SU-DHL-6 (cell line): ENCODE results near the gene NTN3.
"Not testable (repeated sequence)": the region's sequence is repeated elsewhere in the genome, so short reads cannot be mapped to it uniquely, and the experiment has no call there.

Experiments
- H2AFZ ChIP-seq: fragments of 200-600 bp; sonication (generic); 2 replicates; pipeline ENCODE4 v1.6.1; 2014; ENCODE audit warnings: low read depth, mild to moderate bottlenecking, moderate library complexity, mixed read lengths, antibody characterized with exemption, low read length; ENCODE audit not compliant: severe bottlenecking
- H3F3A ChIP-seq: fragments of 200-600 bp; shearing (Covaris generic); 2 replicates; pipeline ENCODE4 v1.6.0; 2016; ENCODE audit warnings: antibody characterized with exemption, mild to moderate bottlenecking; ENCODE audit not compliant: insufficient read depth
- H3K27ac ChIP-seq: fragments of 200-600 bp; sonication (generic); 2 replicates; pipeline ENCODE4 v1.5.1; 2016; ENCODE audit warnings: low read depth, mild to moderate bottlenecking, low read length, moderate library complexity, mixed read lengths
- H3K27me3 ChIP-seq: fragments of 200-600 bp; sonication (generic), shearing (Covaris generic); 2 replicates; pipeline ENCODE4 v1.6.0; 2014; ENCODE audit warnings: mild to moderate bottlenecking, low read length
- H3K36me3 ChIP-seq: fragments of 200-600 bp; sonication (generic); 2 replicates; pipeline ENCODE4 v1.6.1; 2014; ENCODE audit warnings: mild to moderate bottlenecking, low read length, mixed read lengths
- H3K4me2 ChIP-seq: fragments of 300-600, 200-600 bp; shearing (Covaris generic), sonication (generic); 2 replicates; pipeline ENCODE4 v1.6.0; 2014; ENCODE audit warnings: low read length, low read depth, mild to moderate bottlenecking; ENCODE audit not compliant: poor library complexity, severe bottlenecking
- H3K4me3 ChIP-seq: fragments of 200-600 bp; sonication (generic); 2 replicates; pipeline ENCODE4 v1.5.1; 2014; ENCODE audit warnings: antibody characterized with exemption, low read length, mild to moderate bottlenecking, mixed read lengths; ENCODE audit not compliant: insufficient read depth, poor library complexity, severe bottlenecking
- H3K79me2 ChIP-seq: fragments of 200-600 bp; sonication (generic); 2 replicates; pipeline ENCODE4 v1.6.1; 2014; ENCODE audit warnings: mild to moderate bottlenecking, low read length, moderate library complexity; ENCODE audit not compliant: insufficient read depth
- H3K9ac ChIP-seq: fragments of 200-600 bp; sonication (generic); 2 replicates; pipeline ENCODE4 v1.7.0; 2014; ENCODE audit warnings: mild to moderate bottlenecking, low read length
- H3K9me2 ChIP-seq: fragments of 200-600 bp; sonication (generic); replicated peaks from 2 replicates; pipeline ENCODE4 v1.6.1; 2014; ENCODE audit warnings: low read length; ENCODE audit not compliant: insufficient read depth
- H3K9me3 ChIP-seq: fragments of 200-600 bp; sonication (generic); 2 replicates; pipeline ENCODE4 v1.6.1; 2014; ENCODE audit warnings: low read length, mixed read lengths; ENCODE audit not compliant: insufficient read depth
- H4K20me1 ChIP-seq: fragments of 200-600 bp; sonication (generic); 2 replicates; pipeline ENCODE4 v1.6.1; 2014; ENCODE audit warnings: low read depth, mild to moderate bottlenecking, antibody characterized with exemption, low read length, moderate library complexity, mixed read lengths
- EZH2phosphoT487 ChIP-seq: fragments of 200-600 bp; sonication (generic), shearing (Covaris generic); conservative IDR thresholded peaks from 2 replicates; pipeline ENCODE4 v1.6.1; 2018; ENCODE audit warnings: mild to moderate bottlenecking, antibody characterized with exemption, low read length, moderate library complexity, mixed read lengths
- TF ChIP-seq, protein P1 (sequence below): fragments of 200-600 bp; sonication (generic); IDR thresholded peaks from one replicate; pipeline ENCODE4 v1.5.1; 2017; ENCODE audit warnings: antibody characterized with exemption, mild to moderate bottlenecking, low read length, moderate library complexity; ENCODE audit not compliant: insufficient read depth, poor library complexity, severe bottlenecking

NTN3 gene

DNA sequence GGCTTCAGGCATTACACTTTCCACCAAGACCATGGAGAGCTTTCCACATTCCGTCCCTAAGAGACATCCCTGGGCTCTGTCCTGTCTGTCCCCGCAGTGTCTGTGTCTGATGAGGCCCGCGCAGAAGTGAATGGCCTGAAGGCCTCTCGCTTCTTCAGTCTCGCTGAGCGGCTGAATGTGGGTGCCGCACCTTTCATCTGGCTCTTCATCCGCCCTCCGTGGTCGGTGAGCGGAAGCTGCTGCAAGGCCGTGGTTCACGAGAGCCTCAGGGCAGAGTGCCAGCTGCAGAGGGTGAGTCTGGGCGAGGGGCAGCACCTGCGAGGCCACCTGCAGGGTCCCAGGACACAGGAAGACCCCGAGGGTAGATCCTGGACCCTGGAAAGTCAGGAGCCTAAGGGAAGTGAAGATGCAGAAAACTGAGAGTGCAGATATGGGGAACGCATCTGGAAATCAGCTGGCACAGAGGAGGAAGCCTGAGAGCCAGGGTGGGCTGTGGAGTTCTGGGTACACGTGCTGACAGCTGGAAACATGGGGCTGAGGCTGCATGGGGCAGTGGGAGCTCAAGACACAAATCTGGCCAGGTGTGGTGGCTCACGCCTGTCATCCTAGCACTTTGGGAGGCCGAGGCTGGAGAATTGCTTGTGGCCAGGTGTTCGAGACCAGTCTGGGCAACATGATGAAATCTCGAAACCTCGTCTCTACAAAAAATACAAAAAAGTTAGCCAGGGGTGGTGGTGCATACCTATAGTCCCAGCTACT is 33.9 kb upstream of the NTN3 start:
- Histone ChIP-seq H4K20me1 (no peaks in the 10 kb centered on the region), H3K79me2 (peaks cover 14% of the 10 kb centered on the region; the same call in 1 of the 2 replicates), H3K36me3 (peaks cover 24% of the 10 kb centered on the region), H3K9ac (no peak overlapping the region), H3K27me3 (no peaks in the 10 kb centered on the region), H3K9me3 (no peaks in the 10 kb centered on the region), H2AFZ (no peak overlapping the region), H3K27ac (no peak overlapping the region), H3K4me2 (no peak overlapping the region), H3K9me2 (no peaks in the 10 kb centered on the region), H3K4me3 (no peak overlapping the region), H3F3A (0 out of 2 replicates have a peak, but pooled peaks cover 6% of the 10 kb centered on the region)
- no peak for TF ChIP-seq EZH2phosphoT487
- TF ChIP-seq, protein P1, sequence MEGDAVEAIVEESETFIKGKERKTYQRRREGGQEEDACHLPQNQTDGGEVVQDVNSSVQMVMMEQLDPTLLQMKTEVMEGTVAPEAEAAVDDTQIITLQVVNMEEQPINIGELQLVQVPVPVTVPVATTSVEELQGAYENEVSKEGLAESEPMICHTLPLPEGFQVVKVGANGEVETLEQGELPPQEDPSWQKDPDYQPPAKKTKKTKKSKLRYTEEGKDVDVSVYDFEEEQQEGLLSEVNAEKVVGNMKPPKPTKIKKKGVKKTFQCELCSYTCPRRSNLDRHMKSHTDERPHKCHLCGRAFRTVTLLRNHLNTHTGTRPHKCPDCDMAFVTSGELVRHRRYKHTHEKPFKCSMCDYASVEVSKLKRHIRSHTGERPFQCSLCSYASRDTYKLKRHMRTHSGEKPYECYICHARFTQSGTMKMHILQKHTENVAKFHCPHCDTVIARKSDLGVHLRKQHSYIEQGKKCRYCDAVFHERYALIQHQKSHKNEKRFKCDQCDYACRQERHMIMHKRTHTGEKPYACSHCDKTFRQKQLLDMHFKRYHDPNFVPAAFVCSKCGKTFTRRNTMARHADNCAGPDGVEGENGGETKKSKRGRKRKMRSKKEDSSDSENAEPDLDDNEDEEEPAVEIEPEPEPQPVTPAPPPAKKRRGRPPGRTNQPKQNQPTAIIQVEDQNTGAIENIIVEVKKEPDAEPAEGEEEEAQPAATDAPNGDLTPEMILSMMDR: no peak

DNA sequence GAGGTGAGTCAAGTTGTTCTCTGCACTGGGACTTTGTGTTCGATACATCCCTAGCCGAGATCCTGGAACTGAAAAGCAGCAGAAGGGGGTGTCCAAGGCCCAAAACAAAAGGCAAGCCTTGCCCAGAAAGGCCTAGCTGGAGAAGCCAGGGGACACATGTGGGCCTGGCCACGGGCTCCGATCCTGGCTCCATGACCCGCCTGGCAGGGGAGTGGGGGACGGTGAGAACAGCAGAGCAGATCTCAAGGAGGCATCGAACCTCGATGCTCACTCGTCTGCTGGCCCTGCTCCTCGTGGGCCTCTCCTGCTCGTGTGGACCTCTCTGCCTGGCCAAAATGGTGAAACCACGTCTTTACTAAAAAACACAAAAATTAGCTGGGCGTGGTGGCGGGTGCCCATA is 33.0 kb upstream of the NTN3 start:
- TF ChIP-seq EZH2phosphoT487: no peak
- TF ChIP-seq, protein P1: no peak
- peaks cover 18% of the 10 kb centered on the region for H3K36me3 ChIP-seq
- no peaks in the 10 kb centered on the region for H3K9me3 ChIP-seq

DNA sequence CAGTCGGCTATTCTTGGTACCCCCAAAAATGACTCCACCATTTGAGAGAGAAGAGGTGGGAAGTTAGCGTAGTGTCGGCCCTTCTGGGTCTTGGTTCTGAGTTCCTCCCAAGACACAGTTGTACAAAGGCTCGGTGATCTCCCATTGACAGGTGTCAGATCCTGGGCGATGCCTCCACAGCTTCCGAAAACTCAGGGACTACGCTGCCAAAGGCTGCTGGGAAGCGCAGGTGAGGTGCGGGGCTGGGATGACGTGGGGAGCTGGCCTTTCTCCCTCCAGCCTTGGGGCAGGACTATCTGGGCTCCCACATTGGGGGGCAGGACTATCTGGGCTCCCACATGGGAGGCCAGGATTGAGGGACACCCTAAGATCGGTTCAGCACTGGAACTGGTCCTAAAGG is 31.5 kb upstream of the NTN3 start:
- no peak for TF ChIP-seq EZH2phosphoT487
- TF ChIP-seq, protein P1: no peak
- Histone ChIP-seq H3K9me3 (no peaks in the 10 kb centered on the region), H3K27me3 (no peaks in the 10 kb centered on the region), H3K27ac (no peak overlapping the region), H3K36me3 (peaks cover 20% of the 10 kb centered on the region), H4K20me1 (no peaks in the 10 kb centered on the region; the same call in 1 of the 2 replicates), H3K4me2 (no peak overlapping the region), H3K79me2 (0 out of 2 replicates have a peak, but pooled peaks cover 4% of the 10 kb centered on the region), H3K4me3 (no peak overlapping the region), H3K9ac (no peak overlapping the region), H2AFZ (no peak overlapping the region), H3K9me2 (no peaks in the 10 kb centered on the region), H3F3A (0 out of 2 replicates have a peak, but pooled peaks cover 6% of the 10 kb centered on the region)

More for the DNA sequence above, 33.0 kb upstream of the NTN3 start:
- H3K9ac ChIP-seq: no peak overlapping the region
- 0 out of 2 replicates have a peak, but pooled peaks cover 6% of the 10 kb centered on the region for H3F3A ChIP-seq
- no peak overlapping the region for H3K27ac ChIP-seq
- H2AFZ ChIP-seq: no peak overlapping the region
- H3K4me2 ChIP-seq: no peak overlapping the region
- no peaks in the 10 kb centered on the region for H3K27me3 ChIP-seq
- no peak overlapping the region for H3K4me3 ChIP-seq
- no peaks in the 10 kb centered on the region for H3K9me2 ChIP-seq
- H3K79me2 ChIP-seq: peaks cover 5% of the 10 kb centered on the region; the same call in 1 of the 2 replicates
- no peaks in the 10 kb centered on the region for H4K20me1 ChIP-seq

DNA sequence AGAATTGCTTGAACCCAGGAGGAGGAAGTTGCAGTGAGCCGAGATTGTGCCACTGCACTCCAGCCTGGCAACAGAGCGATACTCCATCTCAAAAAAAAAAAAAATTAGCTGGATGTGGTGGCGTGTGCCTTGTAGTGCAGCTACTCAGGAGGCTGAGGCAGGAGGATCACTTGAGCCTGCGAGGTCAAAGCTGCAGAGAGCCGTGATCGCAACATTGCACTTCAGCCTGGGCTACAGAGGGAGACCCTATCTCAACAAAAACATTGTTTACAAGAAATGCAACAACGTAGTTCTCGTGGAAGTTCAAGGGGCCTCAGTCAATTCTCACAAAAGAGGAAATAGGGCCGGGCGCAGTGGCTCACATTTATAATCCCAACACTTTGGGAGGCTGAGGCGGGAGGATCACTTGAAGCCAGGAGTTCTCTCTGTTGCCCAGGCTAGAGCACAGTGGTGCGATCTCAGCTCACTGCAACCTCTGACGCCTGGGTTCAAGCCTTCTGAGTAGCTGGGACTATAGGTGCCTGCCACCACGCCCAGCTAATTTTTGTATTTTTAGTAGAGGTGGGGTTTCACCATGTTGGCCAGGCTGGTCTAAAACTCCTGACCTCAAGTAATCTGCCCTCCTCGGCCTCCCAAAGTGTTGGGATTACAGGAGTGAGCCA is 29.8 kb upstream of the NTN3 start:
- H3F3A ChIP-seq, H4K20me1 ChIP-seq: not testable (repeated sequence)
- peaks cover 17% of the 10 kb centered on the region; the same call in 1 of the 2 replicates for H3K36me3 ChIP-seq

More for the DNA sequence above, 29.8 kb upstream of the NTN3 start:
- H3K4me3 ChIP-seq, H3K4me2 ChIP-seq, H2AFZ ChIP-seq, H3K27ac ChIP-seq, H3K79me2 ChIP-seq, H3K9me3 ChIP-seq, H3K9me2 ChIP-seq, H3K9ac ChIP-seq, H3K27me3 ChIP-seq: not testable (repeated sequence)
